Loucy (cell line): Measurements from ENCODE around the gene GLRX.

Experiments used
- CTCF ChIP-seq: fragments of 200-600 bp; sonication (generic); conservative IDR thresholded peaks from 2 replicates; pipeline ENCODE4 v1.5.1; 2014; ENCODE audit warnings: mild to moderate bottlenecking, antibody characterized with exemption, low read length
- EZH2phosphoT487 ChIP-seq: fragments of 200-600 bp; IDR thresholded peaks from 2 replicates; pipeline ENCODE4 v1.6.1; 2018; ENCODE audit warnings: antibody characterized with exemption, mild to moderate bottlenecking, moderate library complexity, borderline replicate concordance

- TF ChIP-seq EZH2phosphoT487, result no peak
- no peak for TF ChIP-seq CTCF
These were observed 38.8 kb upstream of the GLRX start for GRCh38 chr5:95861221-95861863.
